Measurements from ENCODE around the gene ITPKA. TPM values are rescaled to one million over a fixed set of nuclear protein-coding genes. Genes with fewer than 3 reads are reported as not detected.

ITPKA gene
- total and polyA plus RNA-seq, 2 of the 13 experiments (the other 11 are each of a cell fraction or from before 2014, with no cell fraction given) = 13.2 to 41.3 TPM

GRCh38 chr15:41506796-41507341, 13.2 kb downstream of the ITPKA start:
- CTCF ChIA-PET (ENCODE audit: low intra/inter-chr PET ratio, low total read pairs) = interaction anchor here (1.6 kb wide), 1 partner anchor 41 kb away, joined by 13 read pairs; no protein-coding TSS in a partner anchor
- TF ChIP-seq STAG1 (CRISPR knock-in tag; IDR thresholded peaks at IDR 0.05) (peak; percentile 28), SRY (CRISPR knock-in tag; IDR thresholded peaks at IDR 0.05) (no peak), GABPA (IDR thresholded peaks at IDR 0.05; ENCODE audit: low read depth, low read length) (no peak), GABPA (CRISPR knock-in tag; IDR thresholded peaks at IDR 0.05; ENCODE audit: low read depth) (no peak), ZNF432 (CRISPR knock-in tag; IDR thresholded peaks at IDR 0.05; ENCODE audit: borderline replicate concordance) (no peak)
- TF ChIP-seq, protein P1, sequence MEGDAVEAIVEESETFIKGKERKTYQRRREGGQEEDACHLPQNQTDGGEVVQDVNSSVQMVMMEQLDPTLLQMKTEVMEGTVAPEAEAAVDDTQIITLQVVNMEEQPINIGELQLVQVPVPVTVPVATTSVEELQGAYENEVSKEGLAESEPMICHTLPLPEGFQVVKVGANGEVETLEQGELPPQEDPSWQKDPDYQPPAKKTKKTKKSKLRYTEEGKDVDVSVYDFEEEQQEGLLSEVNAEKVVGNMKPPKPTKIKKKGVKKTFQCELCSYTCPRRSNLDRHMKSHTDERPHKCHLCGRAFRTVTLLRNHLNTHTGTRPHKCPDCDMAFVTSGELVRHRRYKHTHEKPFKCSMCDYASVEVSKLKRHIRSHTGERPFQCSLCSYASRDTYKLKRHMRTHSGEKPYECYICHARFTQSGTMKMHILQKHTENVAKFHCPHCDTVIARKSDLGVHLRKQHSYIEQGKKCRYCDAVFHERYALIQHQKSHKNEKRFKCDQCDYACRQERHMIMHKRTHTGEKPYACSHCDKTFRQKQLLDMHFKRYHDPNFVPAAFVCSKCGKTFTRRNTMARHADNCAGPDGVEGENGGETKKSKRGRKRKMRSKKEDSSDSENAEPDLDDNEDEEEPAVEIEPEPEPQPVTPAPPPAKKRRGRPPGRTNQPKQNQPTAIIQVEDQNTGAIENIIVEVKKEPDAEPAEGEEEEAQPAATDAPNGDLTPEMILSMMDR (CRISPR knock-in tag; IDR thresholded peaks at IDR 0.05) = peak; percentile 52
- H2AFZ ChIP-seq (ENCODE audit: low read length) = no peak overlapping the region
- 57% methylated on average over 8 of the region's 10 CpGs for WGBS (ENCODE audit: low lambda C conversion rate)
- no peak overlapping the region for H3K27ac ChIP-seq (ENCODE audit: extremely low read length, insufficient read depth, low read length)
- POLR2A ChIA-PET = interaction anchor here (1.5 kb wide), 2 partner anchors 11 to 14 kb away, joined by 5 read pairs; no protein-coding TSS in a partner anchor
- H3K79me2 ChIP-seq (ENCODE audit: insufficient read depth, low read length) = no peaks in the 10 kb centered on the region
- FAIRE-seq (no peak), DNase-seq (ENCODE audit: low spot score) (no peak), ATAC-seq (peak; percentile 55)
- in situ Hi-C loops (cut with HindIII; ENCODE audit: extremely low pct_ligation_motif_present, low pct_unique_long_range_greater_than_20kb) = no loop called here
- no TSS peak for BruUV-seq (replicated peaks)
- H3K4me2 ChIP-seq (ENCODE audit: low read depth, low read length) = no peak overlapping the region
- peaks cover 5 to 14% of the 10 kb centered on the region in 2 experiments; a peak in 4 of 5 replicates for H3K36me3 ChIP-seq (replicated peaks in 1 of 2; ENCODE audit: control insufficient read depth in 1 of 2, insufficient read depth in 2 of 2, low read length in 2 of 2)
- H4K20me1 ChIP-seq (ENCODE audit: insufficient read depth, low read length) = no peaks in the 10 kb centered on the region
- no peak overlapping the region for H3K9ac ChIP-seq (ENCODE audit: insufficient read depth, low read depth, low read length)
- H3K9me3 ChIP-seq (ENCODE audit: low read length) = no peaks in the 10 kb centered on the region
- H3K4me1 ChIP-seq (ENCODE audit: insufficient read depth, low read length) = no peaks in the 10 kb centered on the region
- H3K27me3 ChIP-seq (ENCODE audit: control insufficient read depth in 1 of 2, insufficient read depth in 2 of 2, low read length in 2 of 2) = no peaks in the 10 kb centered on the region; a peak in 1 of 5 replicates
- H3K4me3 ChIP-seq (replicated peaks in 1 of 3; ENCODE audit: insufficient read depth in 1 of 3, low read depth in 2 of 3, low read length in 3 of 3) = no peak overlapping the region
- intact Hi-C loops (cut with micrococcal nuclease; ENCODE audit: unreplicated experiment) = loop anchor here (5.0 kb wide), 1 partner anchor 40 kb away; no protein-coding TSS in a partner anchor
